Spleen (tissue), 13 donors: Measurements from ENCODE around the gene NUFIP1. TPM values are rescaled to one million over a fixed set of nuclear protein-coding genes. Genes with fewer than 3 reads are reported as not detected.

Experiments used
- DNase-seq: peaks from one replicate; pipeline ENCODE4 v3.0.0-alpha.2; 2020
- H3K27ac ChIP-seq, 8 donors: fragments of 200-600 bp; sonication (generic) in 7 of 8; 1 replicate in 4 of 8; 2 replicates in 4 of 8; pipeline versions ENCODE4 v1.5.0 to v1.8.0; 2016 to 2021; ENCODE audit warnings: inconsistent platforms in 4 of 8, mild to moderate bottlenecking in 4 of 8, moderate library complexity in 1 of 8
- H3K27me3 ChIP-seq, 7 donors: fragments of 200-600 bp; sonication (generic) in 6 of 7; replicated peaks in 1 of 7; 1 replicate in 4 of 7; 2 replicates in 3 of 7; pipeline versions ENCODE4 v1.5.0 to v1.8.0; 2016 to 2021; ENCODE audit warnings: inconsistent platforms in 3 of 7, mild to moderate bottlenecking in 1 of 7
- H3K36me3 ChIP-seq, 6 donors: fragments of 200-600 bp; sonication (generic) in 5 of 6; 1 replicate in 4 of 6; 2 replicates in 2 of 6; pipeline versions ENCODE4 v1.5.0 to v1.8.0; 2016 to 2021; ENCODE audit warnings: inconsistent platforms in 2 of 6
- H3K4me1 ChIP-seq, 6 donors: fragments of 200-600 bp; sonication (generic) in 5 of 6; 1 replicate in 3 of 6; 2 replicates in 3 of 6; pipeline versions ENCODE4 v1.5.0 to v1.8.0; 2016 to 2021; ENCODE audit warnings: inconsistent platforms in 3 of 6
- H3K4me3 ChIP-seq, 8 donors: fragments of 200-600 bp; sonication (generic) in 7 of 8; 1 replicate in 4 of 8; 2 replicates in 4 of 8; pipeline versions ENCODE4 v1.5.0 to v1.8.0; 2016 to 2021; ENCODE audit warnings: inconsistent platforms in 4 of 8, mild to moderate bottlenecking in 4 of 8, moderate library complexity in 2 of 8
- H3K9me3 ChIP-seq, 8 donors: fragments of 200-600 bp; sonication (generic) in 7 of 8; 1 replicate in 4 of 8; 2 replicates in 4 of 8; pipeline versions ENCODE4 v1.5.0 to v1.8.0; 2016 to 2021; ENCODE audit warnings: inconsistent platforms in 4 of 8
- CTCF ChIP-seq, 11 experiments: fragments of 200-600 bp in 7 of 11; fragments of 450-650 bp in 4 of 11; sonication (generic) in 4 of 11; IDR thresholded peaks in 8 of 11; conservative IDR thresholded peaks in 3 of 11; 1 replicate in 7 of 11; 2 replicates in 4 of 11; pipeline versions ENCODE4 v1.4.0 to v1.8.0; 2016 to 2021; ENCODE audit warnings: antibody characterized with exemption in 11 of 11, inconsistent platforms in 4 of 11, mild to moderate bottlenecking in 1 of 11
- POLR2A ChIP-seq, 3 donors: fragments of 450-650 bp; IDR thresholded peaks; one replicate each; pipeline ENCODE4 v1.5.1; 2017; ENCODE audit warnings: antibody characterized with exemption in 3 of 3, mild to moderate bottlenecking in 1 of 3
- POLR2AphosphoS5 ChIP-seq, 3 donors: sonication (generic); formaldehyde crosslinking; IDR thresholded peaks; one replicate each; pipeline ENCODE4 v1.5.1; 2017; ENCODE audit warnings: antibody characterized with exemption in 3 of 3
- WGBS, 5 donors: extraction: QIAGEN DNeasy Blood & Tissue Kit in 3 of 5; methylation state at CpG; one replicate each; pipeline versions ENCODE4 v1.1.5 to v1.1.7; 2013 to 2018; 5-methylcytosine and 5-hydroxymethylcytosine counted together
- intact Hi-C: fragments of 100-400 bp; cut with DNase I; formaldehyde crosslinking; loops from one replicate; pipeline ENCODE4 v1.15.0; 2023; ENCODE audit warnings: low total_unique reads
- long read RNA-seq, 2 donors: transcript quantifications; one replicate each; lab custom pipeline, GENCODE V29; 2026
- polyA plus RNA-seq, 3 donors: library from polyadenylated mRNA; stranded (reverse); fragments of 200-250 nt; gene quantifications; one replicate each; pipeline ENCODE4 v1.2.1, GENCODE V29; 2013
- total RNA-seq, 7 donors: library from RNA; depleted of rRNA in 3 of 7; stranded (reverse); fragments of >200 nt in 3 of 7; fragmentation: NEBNext Ultra II Directional in 4 of 7; extraction: Animal tissue kit (Norgen Biotek cat#: 25700) in 4 of 7; gene quantifications; one replicate each; pipeline versions ENCODE4 v1.1.0 to v1.2.1, GENCODE V29; 2016 to 2021
- donor health status: healthy with polysubstance abuse.
- donor health status: DM: no; HTN: no; CAD: no; lungs with moderate emphysema.
- donor health status: DM: no; HTN: no; CAD: no.
- donor health status: Bipolar disorder and iron deficiency.
- donor health status: healthy.
- donor health status: DM: no; HTN: no; CAD: no.
- donor health status: DM: yes; HTN: yes; CAD: no.

NUFIP1 gene
- total RNA-seq (1 to 10 TPM; 3.0 to 4.9 (median 3.8) TPM), polyA plus RNA-seq (1 to 10 TPM; 2.1 to 3.1 (median 2.8) TPM)
- long read RNA-seq, donor 1: 0 reads
- long read RNA-seq, donor 2, partial matches to known transcripts: 0 of 1 reads
- long read RNA-seq, donor 2, other reads (novel, unspliced or antisense): 0 of 1 reads

GRCh38 chr13:44989071-44989889 lies at the start of gene NUFIP1, which contains the start of gene GPALPP1:
Gene NUFIP1, minus strand, starts transcription at chr13:44989471. Its CDS starts 35 bp downstream, at chr13:44989436.
Gene GPALPP1, plus strand, starts transcription at chr13:44989538. Its CDS starts 117 bp downstream, at chr13:44989655.
- 0 to 2% (median 0%) methylated on average over 43 to 66 of the region's 66 CpGs for WGBS, 5 donors
- no peaks in the 10 kb centered on the region for H3K27me3 ChIP-seq
- TF ChIP-seq CTCF (IDR thresholded peaks at IDR 0.05 in 8 of 11, conservative IDR thresholded peaks at IDR 0.05 in 3 of 11): no peak
- peak in 1 of 3 donors; percentile 20 for TF ChIP-seq POLR2A (IDR thresholded peaks at IDR 0.05)
- TF ChIP-seq POLR2AphosphoS5 (IDR thresholded peaks at IDR 0.05): peak; percentile 86 to 92 (median 86)
- H3K4me3 ChIP-seq: peak within 1 kb of the TSS; percentile 68 to 94 (median 88)
- peak; percentile 96 for DNase-seq
- intact Hi-C loops: no loop called here
- H3K4me1 ChIP-seq: peaks cover 25 to 68% (median 52%) of the 10 kb centered on the region in 6 donors
- H3K27ac ChIP-seq: peak within 1 kb of the TSS; percentile 62 to 92 (median 86)
- peaks cover 0 to 22% (median 5%) of the 10 kb centered on the region in 6 donors for H3K36me3 ChIP-seq
- no peaks in the 10 kb centered on the region for H3K9me3 ChIP-seq

- Histone ChIP-seq H3K27me3 (no peaks in the 10 kb centered on the region), H3K4me1 (no peaks in the 10 kb centered on the region), H3K36me3 (peaks cover 0 to 60% (median 3%) of the 10 kb centered on the region in 6 donors), H3K9me3 (no peaks in the 10 kb centered on the region), H3K4me3 (no peak overlapping the region), H3K27ac (no peak overlapping the region)
- no peak for TF ChIP-seq POLR2AphosphoS5 (IDR thresholded peaks at IDR 0.05)
- TF ChIP-seq CTCF (IDR thresholded peaks at IDR 0.05 in 8 of 11, conservative IDR thresholded peaks at IDR 0.05 in 3 of 11): no peak
- no peak for TF ChIP-seq POLR2A (IDR thresholded peaks at IDR 0.05)
- intact Hi-C loops: no loop called here
- DNase-seq: no peak
These were observed 46.9 kb upstream of the NUFIP1 start for GRCh38 chr13:45036206-45036605.

GRCh38 chr13:45034342-45034741 lies 45.1 kb upstream of the NUFIP1 start:
- peaks cover 0 to 77% (median 4%) of the 10 kb centered on the region in 6 donors for H3K36me3 ChIP-seq
- H3K27ac ChIP-seq: no peak overlapping the region
- no peaks in the 10 kb centered on the region for H3K27me3 ChIP-seq
- no peak for TF ChIP-seq POLR2AphosphoS5 (IDR thresholded peaks at IDR 0.05)
- no peak for TF ChIP-seq POLR2A (IDR thresholded peaks at IDR 0.05)
- no peak for TF ChIP-seq CTCF (IDR thresholded peaks at IDR 0.05 in 8 of 11, conservative IDR thresholded peaks at IDR 0.05 in 3 of 11)
- H3K4me3 ChIP-seq: no peak overlapping the region
- 89 to 94% (median 94%) methylated on average over 2 of the region's 2 CpGs for WGBS, 5 donors
- intact Hi-C loops: no loop called here
- H3K9me3 ChIP-seq: no peaks in the 10 kb centered on the region
- no peaks in the 10 kb centered on the region for H3K4me1 ChIP-seq
- no peak for DNase-seq

GRCh38 chr13:45024847-45025246 lies 35.6 kb upstream of the NUFIP1 start:
- no peak overlapping the region for H3K4me3 ChIP-seq
- no peak overlapping the region for H3K27ac ChIP-seq
- H3K9me3 ChIP-seq: no peaks in the 10 kb centered on the region
- DNase-seq: no peak
- intact Hi-C loops: no loop called here
- H3K4me1 ChIP-seq: no peaks in the 10 kb centered on the region
- WGBS, 5 donors: 95 to 100% (median 97%) methylated on average over 2 of the region's 2 CpGs
- no peaks in the 10 kb centered on the region for H3K27me3 ChIP-seq
- peaks cover 0 to 98% (median 50%) of the 10 kb centered on the region in 6 donors for H3K36me3 ChIP-seq
- TF ChIP-seq CTCF (IDR thresholded peaks at IDR 0.05 in 8 of 11, conservative IDR thresholded peaks at IDR 0.05 in 3 of 11) (no peak), POLR2AphosphoS5 (IDR thresholded peaks at IDR 0.05) (no peak), POLR2A (IDR thresholded peaks at IDR 0.05) (no peak)
